Fibroblast of skin of back (primary cell): ENCODE results near the gene P2RY1. TPM values are rescaled to one million over a fixed set of nuclear protein-coding genes. Genes with fewer than 3 reads are reported as not detected.

Experiments
- DNase-seq: peaks from one replicate; pipeline ENCODE4 v3.0.0-alpha.2; 2013
- polyA plus RNA-seq, 2 experiments: library from polyadenylated mRNA; unstranded; fragments of 120-200 nt; gene quantifications; one replicate each; pipeline ENCODE4 v1.2.1, GENCODE V29; 2013; ENCODE audit not compliant: insufficient read length in 2 of 2

Gene P2RY1, protein sequence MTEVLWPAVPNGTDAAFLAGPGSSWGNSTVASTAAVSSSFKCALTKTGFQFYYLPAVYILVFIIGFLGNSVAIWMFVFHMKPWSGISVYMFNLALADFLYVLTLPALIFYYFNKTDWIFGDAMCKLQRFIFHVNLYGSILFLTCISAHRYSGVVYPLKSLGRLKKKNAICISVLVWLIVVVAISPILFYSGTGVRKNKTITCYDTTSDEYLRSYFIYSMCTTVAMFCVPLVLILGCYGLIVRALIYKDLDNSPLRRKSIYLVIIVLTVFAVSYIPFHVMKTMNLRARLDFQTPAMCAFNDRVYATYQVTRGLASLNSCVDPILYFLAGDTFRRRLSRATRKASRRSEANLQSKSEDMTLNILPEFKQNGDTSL
- polyA plus RNA-seq (2013, experiment 1 of 2; ENCODE audit: insufficient read length): 0.07 TPM
- 0.08 TPM for polyA plus RNA-seq (2013, experiment 2 of 2; ENCODE audit: insufficient read length)

DNA sequence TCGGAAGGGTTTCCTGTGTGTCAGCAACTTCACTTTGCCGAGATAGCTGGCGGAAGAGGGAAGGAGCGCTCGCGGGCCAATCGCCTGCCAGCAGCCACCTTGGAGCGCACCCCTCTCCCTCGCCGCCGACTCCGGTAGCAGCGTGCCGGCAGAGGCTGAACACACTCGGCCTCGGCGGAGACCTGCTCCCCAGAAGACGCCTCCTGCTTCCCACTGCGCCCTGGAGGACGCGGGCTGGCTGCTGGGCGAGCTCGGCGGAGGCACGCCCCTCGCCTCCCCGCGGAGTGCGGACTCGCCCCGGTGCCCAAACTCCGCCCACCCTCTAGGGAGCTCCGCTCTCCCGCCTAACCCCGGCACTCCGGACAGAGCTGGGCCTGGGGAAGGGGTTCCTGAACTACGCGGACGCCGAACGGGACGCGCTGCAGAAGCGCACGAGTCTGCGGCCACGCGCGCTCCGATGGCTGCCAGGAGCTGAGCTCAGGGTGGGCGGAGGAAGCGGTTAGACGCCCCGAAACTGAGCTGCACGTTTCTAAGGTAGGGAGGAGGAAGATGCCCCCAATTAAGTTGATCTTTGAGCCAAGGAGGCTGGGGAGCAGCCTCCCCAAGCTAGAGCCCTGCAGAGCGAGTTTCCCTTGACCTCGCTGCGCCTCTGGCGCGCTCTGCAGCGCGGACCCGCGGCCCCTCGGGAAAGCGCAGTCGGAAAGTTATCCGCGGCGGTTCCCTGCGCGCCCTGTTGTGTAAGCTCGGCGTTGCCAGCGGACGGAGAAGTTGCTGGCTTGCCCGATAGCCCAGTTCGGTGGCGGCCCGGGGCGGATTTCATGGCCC is at the start of gene P2RY1:
Gene P2RY1 (plus strand): TSS at position 356 of the 825 bp plus-strand sequence. CDS start 652 bp downstream, outside the sequence.
- DNase-seq: peak; percentile 57

DNA sequence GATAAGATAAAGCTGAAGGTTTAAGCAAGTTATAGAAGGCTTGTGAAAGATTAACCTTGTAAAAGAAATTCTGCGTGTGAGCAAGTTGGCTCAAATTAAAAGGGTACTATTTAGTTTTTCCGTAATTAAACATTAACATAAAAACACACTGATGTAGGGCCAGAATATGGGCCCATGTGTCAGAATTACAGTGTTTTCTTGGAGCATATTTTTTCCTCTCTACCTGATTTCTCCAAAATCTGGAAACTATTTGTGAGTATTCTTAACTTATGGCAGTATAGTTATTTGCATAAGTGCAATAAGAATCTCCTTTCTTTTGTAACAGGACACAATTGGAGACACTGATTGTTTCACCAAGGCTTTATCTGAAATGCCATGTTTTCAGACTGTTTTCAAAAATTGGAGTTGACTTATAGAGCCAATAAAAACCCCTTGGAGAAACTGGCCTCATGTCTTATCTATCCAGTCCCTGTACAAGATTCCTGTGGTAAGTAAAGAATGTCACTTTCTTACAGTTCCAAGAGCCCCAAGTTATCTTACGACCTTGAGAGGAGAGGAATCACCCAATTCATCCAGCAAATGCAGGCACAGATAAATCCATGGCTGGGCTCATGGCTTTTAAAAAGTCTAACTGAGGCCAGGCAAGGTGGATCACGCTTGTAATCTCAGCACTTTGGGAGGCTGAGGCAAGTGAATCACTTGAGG is 47.8 kb upstream of the P2RY1 start:
- DNase-seq: peak; percentile 12

DNA sequence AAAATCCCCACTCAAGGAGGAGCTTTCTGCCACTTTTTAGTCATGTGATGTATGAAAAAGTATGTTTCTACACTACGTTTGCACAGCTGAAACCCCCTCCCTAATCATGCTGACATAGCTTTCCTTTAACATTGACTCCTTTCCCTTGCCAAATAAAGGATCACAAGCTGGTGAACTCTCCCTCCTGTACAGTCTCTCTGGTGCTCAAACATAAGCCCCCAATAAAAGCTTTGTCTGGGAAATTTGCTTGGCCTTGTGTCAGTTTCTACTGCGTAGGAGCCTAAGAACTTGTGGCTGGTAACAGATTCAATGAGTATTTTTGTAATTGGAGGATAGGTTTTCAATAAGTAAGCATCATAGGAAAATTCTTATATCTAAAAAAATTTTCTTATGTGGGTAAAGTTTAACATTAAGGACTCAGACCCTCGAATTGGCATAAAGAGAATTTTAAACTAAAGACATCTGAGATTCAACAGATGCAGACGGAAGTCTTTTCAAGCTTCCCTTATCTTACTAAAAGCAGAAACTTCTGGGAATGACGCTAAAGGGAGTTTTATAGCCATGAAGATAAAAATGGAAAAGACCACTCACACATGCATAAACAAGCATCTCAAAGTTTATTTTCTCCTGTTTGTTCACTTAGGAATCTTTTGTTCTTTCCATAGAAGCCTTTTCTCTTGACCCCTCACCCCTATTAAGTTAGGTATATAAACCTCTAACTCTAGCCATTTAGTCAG is 44.1 kb upstream of the P2RY1 start:
- no peak for DNase-seq

DNA sequence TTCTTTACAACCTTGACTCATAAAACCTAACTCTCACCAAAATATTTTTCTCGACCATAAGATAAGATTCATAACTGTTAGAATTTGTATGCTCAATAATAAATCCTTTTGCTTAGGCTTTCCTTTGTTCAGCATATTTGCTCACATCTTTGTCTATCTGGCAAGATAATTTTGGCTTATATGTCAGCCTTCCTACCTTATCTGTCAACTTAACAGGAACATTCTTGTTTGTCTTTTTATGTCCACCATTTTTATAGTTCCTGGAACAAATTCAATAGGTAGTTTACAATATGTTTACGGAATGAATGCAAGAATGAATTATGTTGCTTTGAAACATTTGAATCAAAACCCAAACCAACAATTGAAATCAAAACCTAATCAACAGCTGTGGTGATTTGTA is 41.0 kb upstream of the P2RY1 start:
- no peak for DNase-seq

DNA sequence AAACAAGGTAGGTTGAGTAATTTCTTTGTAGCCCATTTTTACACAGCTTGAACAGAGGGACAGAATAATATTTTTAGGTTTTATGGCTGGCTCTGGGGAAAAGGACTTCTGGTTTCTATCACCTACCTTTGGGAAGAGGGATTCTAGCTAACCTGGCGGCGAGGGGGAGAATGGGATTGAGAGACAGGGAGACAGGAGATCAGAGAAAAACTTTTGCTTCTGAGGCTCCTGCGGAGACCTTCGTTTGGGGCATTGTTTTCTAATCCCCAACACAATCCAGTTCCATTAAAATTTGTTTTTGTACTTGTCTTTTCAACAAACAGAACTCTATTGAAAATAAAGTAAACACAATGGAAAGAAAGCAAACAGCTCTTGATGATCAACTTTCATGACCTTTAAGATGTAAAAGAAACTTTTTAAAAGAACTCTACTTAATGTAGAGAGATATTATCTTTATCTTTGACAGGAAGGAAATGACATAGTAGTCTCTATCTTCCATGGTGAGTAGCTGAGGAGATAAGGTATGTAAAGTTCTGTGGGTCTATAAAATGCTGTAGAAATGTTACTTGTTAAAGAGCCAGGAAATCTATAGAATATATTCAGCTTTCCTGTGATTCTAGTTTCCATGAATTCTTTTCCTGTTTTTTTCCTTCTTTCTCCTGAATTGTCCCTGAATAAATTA is 37.0 kb upstream of the P2RY1 start:
- DNase-seq: no peak

DNA sequence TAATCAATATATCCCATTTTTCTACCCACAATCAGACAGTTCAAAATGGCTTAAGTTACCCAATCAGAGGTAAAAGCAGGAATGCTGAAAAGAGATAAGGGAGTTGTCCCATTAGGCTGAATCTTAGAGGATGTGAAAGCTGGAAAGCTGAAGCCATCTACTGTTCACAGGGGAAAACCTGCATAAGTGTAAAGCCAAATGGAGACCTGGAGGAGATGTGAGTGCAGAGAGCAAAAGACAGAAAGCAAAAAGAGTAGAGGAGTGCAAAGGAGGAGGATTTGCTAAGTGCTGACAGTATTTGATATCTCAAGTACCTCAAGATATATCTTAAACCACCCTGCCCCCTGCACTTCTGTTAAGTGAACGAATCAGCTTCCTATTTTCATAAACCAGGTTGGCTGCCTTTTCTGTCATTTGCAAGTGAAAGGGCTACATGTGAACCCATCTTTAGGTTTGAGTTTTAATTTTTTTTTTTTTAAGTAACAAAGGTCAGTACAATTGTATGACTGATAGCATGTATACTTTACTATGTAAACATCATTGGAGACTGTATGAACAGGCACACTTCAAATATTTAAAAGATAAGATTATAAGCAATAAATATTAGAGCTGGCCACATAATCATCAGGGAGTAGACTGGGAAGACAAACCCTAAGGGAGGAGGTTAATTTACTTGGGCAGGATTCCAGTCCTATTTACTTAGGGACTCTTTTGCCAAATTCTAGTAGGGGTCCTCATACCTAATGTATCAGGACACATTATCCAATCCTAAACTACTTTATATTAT is 22.8 kb upstream of the P2RY1 start:
- DNase-seq: no peak

DNA sequence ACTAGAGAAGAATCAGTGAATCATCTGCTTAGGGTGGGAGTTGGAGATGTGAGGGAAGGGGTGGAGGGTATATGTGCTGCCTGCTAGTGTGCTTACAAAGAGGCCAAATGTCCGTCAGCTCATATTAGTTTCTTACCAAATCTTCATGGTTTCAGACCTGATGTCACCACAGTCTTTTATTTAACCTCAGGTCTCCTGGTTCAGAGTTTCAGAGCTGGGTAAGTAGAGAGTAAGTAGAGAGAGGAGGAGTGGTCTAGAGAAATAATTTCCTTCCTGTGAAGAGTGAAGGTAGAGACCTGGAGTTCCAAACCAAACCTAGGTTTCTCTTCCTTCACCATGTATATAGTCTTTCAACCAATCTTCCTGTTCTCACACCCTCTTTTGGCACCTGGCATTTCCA is 17.5 kb upstream of the P2RY1 start:
- DNase-seq: no peak

DNA sequence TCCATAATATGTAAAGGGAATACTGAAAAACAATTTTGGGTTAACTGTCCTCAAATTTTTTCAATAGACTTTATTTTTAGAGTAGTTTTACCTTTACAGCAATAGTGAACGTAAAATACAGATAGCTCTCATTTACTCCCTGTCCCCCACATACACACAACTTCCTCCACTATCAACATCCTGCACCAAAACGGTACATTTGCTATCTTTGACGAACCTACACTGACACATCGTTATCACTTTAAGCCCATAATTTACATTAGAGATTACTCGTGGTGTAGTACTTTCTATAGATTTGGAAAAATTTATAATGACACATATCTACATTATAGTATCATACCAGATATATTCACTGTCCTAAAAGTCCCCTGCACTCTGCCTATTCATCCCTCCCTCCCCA is 16.9 kb upstream of the P2RY1 start:
- DNase-seq: no peak

DNA sequence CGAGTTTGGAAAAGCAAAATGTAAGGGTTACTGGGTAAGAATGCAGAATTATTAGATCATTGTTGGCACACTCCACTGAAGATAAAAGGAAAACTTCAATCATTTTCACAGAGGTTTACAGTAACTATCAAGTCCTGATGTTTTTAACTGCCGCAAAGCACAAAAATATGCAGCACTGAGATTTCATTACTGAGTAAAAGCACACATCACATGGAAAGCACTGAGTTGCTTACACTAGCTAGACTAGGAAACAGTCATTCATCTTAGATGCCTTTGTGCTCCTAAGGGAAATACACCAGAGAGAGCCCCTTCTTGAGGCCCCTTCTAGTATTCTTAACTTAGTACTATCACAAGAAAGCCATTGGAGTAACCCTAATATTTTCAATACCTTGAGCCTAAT is 11.8 kb upstream of the P2RY1 start:
- no peak for DNase-seq

DNA sequence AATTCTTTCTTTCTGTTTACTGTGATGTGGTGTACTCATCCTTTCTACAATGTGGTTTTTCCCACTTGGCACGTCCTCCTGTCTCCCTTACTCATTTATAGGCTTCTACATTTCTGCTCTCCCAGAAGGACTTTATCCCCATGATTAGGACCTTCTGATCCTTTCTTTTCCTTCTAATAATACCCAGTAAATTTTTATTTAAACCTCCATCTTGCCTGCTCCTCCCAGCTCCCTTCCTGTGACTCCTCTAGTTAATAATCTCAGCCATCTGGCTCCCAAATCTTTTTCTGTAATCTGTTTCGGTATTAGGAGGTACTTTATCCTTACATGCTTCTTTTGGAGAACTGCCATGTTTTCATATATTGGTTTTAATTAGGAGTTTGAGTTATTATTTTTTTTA is 11.2 kb upstream of the P2RY1 start:
- DNase-seq: no peak

DNA sequence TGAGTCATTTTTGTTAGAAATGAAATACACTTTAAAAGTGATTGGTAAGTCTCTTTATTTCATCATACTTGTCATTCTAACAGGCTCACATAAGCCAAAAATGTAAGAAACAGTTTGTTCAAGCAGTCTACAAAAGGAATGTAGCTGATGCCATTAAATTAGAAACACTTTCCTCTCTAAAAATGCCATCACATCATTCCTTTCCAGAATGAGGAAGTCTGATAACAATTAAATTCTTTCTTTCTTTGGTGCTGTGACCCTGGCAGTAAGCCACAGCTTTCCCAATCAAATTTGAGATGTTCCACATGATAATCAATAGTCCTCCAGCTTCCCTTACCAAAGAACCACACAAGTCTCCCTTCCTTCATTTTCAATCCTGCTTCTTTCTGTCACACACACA is 9.4 kb upstream of the P2RY1 start:
- DNase-seq: no peak

DNA sequence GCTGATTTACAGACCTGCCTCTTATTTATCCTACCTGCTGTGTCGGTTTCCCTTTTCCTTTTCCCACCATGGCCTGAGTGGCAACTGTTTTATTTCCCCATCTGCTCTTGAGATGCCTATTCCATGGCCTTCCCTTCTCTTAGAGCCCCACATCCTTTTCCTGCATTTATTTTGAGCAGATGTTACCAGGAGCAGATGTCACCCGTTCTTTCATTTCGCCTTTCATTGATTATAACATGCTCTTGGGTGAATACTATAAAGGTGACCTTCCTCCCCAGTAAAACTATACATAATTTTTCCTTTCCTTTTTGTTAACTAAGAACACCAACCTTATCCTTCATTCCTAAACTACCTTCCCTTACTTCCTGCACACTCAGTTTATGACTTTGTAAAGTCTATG is 8.5 kb upstream of the P2RY1 start:
- no peak for DNase-seq

DNA sequence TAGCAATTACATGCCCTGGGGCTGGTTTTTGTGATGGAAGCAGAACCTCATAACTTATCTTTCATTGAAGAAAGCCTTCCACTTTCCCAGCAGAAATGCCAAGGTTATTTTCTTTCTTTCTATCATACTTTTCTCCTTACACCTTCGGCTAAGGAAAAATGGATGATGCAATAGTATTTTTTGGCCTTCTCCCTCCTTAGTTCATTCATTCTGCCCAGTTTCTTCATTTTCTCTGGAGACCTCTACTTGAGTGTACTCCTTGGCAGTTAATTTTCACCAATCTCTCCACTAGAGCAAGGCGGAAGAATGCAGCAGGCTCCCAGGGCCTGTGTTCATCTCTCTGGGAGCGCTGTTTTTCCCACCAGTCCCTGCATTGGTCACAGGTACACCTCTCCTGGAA is 7.6 kb upstream of the P2RY1 start:
- DNase-seq: no peak

DNA sequence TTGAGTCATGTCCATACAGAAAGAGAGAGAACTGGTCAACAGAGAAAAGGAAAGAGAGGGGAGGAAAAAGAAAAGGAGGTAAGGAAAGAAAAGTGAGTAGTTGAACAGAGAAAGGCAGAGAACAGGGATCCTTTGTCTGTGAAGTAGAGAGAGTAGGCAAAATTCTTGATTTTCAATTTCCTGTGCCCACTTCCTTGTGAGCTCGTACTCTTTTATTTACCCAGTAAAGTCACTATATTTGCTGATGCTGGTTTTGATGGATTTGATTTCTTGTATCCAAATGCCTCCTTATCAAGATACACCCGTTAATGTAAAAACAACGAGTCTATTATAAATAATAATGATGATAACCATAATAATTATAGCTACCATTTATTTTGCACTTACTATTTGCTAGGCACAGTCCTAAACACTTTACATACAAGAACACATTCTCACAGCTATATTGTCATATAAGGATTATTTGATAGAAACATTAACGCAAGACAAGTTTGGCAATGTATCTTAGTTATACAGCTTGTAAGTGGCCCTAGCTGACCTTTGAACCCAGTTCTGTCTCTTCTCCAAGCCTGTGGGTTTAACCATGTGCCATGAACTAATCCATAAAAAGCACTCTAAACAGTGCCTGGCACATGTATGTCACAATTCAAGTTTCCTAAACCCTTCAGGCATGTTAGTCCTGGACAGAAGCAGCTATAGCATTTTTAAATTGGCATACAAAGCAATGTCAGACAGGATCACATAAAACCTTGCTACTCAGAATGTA is 6.7 kb upstream of the P2RY1 start:
- no peak for DNase-seq

DNA sequence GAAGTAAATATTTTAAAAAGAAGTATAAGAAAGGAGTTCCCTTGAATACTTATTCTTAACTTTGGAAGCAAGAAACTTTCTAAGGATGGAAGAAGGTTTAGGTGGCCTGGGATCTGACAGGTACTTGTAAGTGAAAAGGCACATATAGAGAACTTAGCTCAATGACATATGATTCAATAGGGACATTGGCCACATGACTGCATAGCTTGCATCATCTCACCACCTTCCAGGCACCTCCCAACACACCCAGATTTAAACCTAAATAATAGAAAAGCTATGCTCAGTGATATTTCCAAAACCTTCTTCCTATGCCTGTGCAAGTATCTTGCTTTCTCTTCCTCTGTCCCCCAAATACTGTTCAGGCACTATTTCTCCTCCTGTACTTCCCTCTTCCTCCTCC is 4.7 kb upstream of the P2RY1 start:
- DNase-seq: no peak

DNA sequence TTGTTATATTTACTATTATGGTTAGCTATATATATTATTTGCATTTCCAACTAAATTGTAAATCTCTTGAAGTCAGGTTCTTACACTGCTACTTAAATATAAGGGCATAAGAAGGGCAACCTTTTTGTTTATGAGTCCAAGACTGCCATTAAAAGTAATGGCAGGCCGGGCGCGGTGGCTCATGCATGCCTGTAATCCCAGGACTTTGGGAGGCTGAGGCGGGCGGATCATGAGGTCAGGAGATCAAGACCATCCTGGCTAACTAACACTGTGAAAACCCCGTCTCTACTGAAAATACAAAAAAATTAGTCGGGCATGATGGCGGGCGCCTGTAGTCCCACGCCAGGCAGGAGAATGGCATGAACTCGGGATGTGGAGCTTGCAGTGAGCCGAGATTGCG is 2.9 kb upstream of the P2RY1 start:
- no peak for DNase-seq

DNA sequence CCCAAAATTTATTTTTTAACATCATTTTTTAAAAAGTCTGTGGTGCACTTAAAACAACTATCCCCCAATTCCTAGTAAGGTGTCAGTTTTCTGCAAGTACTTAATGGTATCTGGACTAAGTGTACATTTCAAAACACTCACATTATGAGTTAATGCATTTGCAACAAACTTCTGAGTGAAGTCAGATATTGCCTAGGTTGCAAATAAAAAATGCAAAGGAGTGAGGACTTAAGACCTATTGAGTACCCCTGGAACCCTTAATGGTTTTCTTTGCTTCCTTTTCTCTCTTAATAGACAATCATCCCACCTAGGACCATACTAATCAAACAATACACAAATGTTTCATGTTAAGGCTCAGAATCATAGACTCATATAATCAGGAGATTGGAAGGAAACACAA is 1.8 kb upstream of the P2RY1 start:
- no peak for DNase-seq

DNA sequence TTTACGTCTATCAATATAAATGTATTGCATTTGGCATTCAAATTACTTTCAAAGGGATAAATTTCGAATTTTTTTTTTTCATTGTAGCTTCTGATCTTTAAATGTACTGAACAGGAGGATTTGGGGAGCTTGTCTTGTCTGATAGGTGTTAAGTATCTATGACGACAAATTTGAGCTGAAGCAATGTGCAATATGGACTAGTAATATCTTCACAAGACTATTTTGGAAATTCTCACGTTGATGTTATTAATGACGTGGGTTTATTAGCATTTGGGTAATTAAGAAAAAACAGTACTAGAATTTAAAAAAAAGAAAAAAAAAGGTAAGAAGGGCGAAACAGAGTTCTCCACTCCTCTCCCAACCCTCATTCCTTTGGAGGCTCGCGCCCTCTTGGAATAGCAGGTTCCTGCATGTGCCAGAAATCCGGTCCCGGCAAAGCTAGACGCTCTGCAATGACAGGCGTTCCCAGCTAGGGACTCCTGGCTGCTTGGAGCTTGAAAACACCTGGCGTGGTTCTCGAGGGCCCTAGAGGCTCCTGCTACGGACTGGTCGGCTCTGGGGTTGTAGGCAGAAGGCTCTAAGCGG is 648 bp upstream of the P2RY1 start:
- DNase-seq: no peak

DNA sequence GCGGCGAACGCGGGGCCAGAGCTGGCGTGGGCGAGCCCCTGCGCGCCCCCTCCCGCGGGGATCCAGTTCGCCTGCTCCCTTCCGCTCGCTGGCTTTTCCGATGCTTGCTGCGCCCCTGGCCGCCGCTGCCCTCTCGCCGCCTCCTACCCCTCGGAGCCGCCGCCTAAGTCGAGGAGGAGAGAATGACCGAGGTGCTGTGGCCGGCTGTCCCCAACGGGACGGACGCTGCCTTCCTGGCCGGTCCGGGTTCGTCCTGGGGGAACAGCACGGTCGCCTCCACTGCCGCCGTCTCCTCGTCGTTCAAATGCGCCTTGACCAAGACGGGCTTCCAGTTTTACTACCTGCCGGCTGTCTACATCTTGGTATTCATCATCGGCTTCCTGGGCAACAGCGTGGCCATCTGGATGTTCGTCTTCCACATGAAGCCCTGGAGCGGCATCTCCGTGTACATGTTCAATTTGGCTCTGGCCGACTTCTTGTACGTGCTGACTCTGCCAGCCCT is 721 bp downstream of the P2RY1 start:
- DNase-seq: peak; percentile 13

DNA sequence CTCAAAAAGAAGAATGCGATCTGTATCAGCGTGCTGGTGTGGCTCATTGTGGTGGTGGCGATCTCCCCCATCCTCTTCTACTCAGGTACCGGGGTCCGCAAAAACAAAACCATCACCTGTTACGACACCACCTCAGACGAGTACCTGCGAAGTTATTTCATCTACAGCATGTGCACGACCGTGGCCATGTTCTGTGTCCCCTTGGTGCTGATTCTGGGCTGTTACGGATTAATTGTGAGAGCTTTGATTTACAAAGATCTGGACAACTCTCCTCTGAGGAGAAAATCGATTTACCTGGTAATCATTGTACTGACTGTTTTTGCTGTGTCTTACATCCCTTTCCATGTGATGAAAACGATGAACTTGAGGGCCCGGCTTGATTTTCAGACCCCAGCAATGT is 1.3 kb downstream of the P2RY1 start:
- DNase-seq: no peak
